Measurements from ENCODE around the gene DSTN.

DNA sequence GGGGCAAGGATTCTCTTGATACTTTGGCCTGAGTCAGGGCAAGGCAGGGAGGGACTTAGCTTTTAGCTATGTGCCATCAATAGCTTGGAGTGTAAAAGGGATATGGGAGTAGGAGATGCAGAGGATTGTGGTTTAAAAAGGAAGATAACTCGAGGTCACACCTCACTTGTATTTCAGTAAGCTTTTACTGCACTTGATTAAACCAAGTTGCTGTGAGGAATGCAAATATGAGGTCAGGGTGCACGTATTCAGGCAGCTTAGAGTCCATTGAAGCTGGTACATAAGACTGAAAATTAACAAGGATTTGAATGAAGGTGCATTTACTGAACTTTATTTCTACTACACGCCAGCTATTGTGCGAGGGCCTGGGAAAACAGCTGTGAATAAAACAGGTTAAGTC lies 32.1 kb downstream of the DSTN start:
- TF ChIP-seq EP300 (IDR thresholded peaks at IDR 0.05): no peak
- TF ChIP-seq, protein P1, sequence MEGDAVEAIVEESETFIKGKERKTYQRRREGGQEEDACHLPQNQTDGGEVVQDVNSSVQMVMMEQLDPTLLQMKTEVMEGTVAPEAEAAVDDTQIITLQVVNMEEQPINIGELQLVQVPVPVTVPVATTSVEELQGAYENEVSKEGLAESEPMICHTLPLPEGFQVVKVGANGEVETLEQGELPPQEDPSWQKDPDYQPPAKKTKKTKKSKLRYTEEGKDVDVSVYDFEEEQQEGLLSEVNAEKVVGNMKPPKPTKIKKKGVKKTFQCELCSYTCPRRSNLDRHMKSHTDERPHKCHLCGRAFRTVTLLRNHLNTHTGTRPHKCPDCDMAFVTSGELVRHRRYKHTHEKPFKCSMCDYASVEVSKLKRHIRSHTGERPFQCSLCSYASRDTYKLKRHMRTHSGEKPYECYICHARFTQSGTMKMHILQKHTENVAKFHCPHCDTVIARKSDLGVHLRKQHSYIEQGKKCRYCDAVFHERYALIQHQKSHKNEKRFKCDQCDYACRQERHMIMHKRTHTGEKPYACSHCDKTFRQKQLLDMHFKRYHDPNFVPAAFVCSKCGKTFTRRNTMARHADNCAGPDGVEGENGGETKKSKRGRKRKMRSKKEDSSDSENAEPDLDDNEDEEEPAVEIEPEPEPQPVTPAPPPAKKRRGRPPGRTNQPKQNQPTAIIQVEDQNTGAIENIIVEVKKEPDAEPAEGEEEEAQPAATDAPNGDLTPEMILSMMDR (IDR thresholded peaks at IDR 0.05): no peak
